SK-N-DZ (cell line): Measurements from ENCODE around the gene CNTNAP5.

Source experiments
- DNase-seq: peaks from one replicate; pipeline ENCODE4 v3.0.0-alpha.2; 2015; ENCODE audit warnings: low spot score

The CNTNAP5 gene

GRCh38 chr2:124804014-124804940 lies 779.2 kb downstream of the CNTNAP5 start:
- peak; percentile 47 for DNase-seq

GRCh38 chr2:124805060-124805459 lies 780.0 kb downstream of the CNTNAP5 start:
- DNase-seq: no peak

GRCh38 chr2:124810132-124810531 lies 785.0 kb downstream of the CNTNAP5 start:
- peak; percentile 83 for DNase-seq

GRCh38 chr2:124814968-124815745 lies 790.1 kb downstream of the CNTNAP5 start:
- no peak for DNase-seq

- DNase-seq: no peak
Measured at GRCh38 chr2:124816007-124816406, 790.9 kb downstream of the CNTNAP5 start.

- DNase-seq: no peak
Measured at GRCh38 chr2:124822516-124822915, 797.4 kb downstream of the CNTNAP5 start.

GRCh38 chr2:124824441-124824840 lies 799.4 kb downstream of the CNTNAP5 start:
- peak; percentile 92 for DNase-seq

- no peak for DNase-seq
Measured at GRCh38 chr2:124832521-124832920, 807.4 kb downstream of the CNTNAP5 start.

GRCh38 chr2:124834331-124834730 lies 809.2 kb downstream of the CNTNAP5 start:
- no peak for DNase-seq

- no peak for DNase-seq
Measured at GRCh38 chr2:124835331-124835730, 810.2 kb downstream of the CNTNAP5 start.

GRCh38 chr2:124836416-124836815 lies 811.3 kb downstream of the CNTNAP5 start:
- DNase-seq: no peak

GRCh38 chr2:124837496-124837895 lies 812.4 kb downstream of the CNTNAP5 start:
- DNase-seq: no peak

GRCh38 chr2:124838406-124838805 lies 813.3 kb downstream of the CNTNAP5 start:
- DNase-seq: no peak

- no peak for DNase-seq
Measured at GRCh38 chr2:124867247-124867646, 842.2 kb downstream of the CNTNAP5 start.

GRCh38 chr2:124874219-124874618 lies 849.1 kb downstream of the CNTNAP5 start:
- no peak for DNase-seq

- DNase-seq: no peak
Measured at GRCh38 chr2:124874676-124875075, 849.6 kb downstream of the CNTNAP5 start.

GRCh38 chr2:124875627-124876244 lies 850.6 kb downstream of the CNTNAP5 start:
- DNase-seq: no peak

GRCh38 chr2:124877141-124877577 lies 852.1 kb downstream of the CNTNAP5 start:
- peak; percentile 22 for DNase-seq

GRCh38 chr2:124879640-124880039 lies 854.6 kb downstream of the CNTNAP5 start:
- peak; percentile 35 for DNase-seq

- DNase-seq: no peak
Measured at GRCh38 chr2:124880995-124881394, 855.9 kb downstream of the CNTNAP5 start.

- no peak for DNase-seq
Measured at GRCh38 chr2:124882423-124882822, 857.3 kb downstream of the CNTNAP5 start.

GRCh38 chr2:124883595-124883994 lies 858.5 kb downstream of the CNTNAP5 start:
- no peak for DNase-seq
